ENCODE results near the gene THAP11.

DNA sequence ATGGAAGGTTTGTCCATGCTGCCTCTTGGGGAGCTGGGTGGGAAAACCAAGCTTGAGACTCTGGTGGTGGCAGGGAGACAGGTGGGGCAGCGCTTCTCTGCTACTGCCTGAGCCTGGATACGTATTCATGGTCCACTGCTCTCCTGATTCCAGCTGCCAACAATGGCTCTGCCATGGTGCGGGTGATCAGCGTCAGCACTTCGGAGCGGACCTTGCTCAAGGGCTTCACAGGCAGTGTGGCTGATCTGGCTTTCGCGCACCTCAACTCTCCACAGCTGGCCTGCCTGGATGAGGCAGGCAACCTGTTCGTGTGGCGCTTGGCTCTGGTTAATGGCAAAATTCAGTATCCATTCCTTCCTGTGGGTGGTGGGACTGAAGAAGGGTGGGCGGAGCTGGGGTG is 34.9 kb downstream of the THAP11 start:
- TF ChIP-seq CTCF (IDR thresholded peaks at IDR 0.05; ENCODE audit: insufficient read depth, low read length) (no peak), POLR2AphosphoS5 (IDR thresholded peaks at IDR 0.05; ENCODE audit: low read depth) (no peak)

Measured in HL-60 (cell line).